ENCODE results near the gene ADAMTS9. TPM values are rescaled to one million over a fixed set of nuclear protein-coding genes. Genes with fewer than 3 reads are reported as not detected.
A peak's percentile ranks its signal among the peaks of the same experiment; 100 is the strongest.

The ADAMTS9 gene
- total and polyA plus RNA-seq, 2 of the 13 experiments (the other 11 are each of a cell fraction or from before 2014, with no cell fraction given): 0.02 to 0.09 TPM

DNA sequence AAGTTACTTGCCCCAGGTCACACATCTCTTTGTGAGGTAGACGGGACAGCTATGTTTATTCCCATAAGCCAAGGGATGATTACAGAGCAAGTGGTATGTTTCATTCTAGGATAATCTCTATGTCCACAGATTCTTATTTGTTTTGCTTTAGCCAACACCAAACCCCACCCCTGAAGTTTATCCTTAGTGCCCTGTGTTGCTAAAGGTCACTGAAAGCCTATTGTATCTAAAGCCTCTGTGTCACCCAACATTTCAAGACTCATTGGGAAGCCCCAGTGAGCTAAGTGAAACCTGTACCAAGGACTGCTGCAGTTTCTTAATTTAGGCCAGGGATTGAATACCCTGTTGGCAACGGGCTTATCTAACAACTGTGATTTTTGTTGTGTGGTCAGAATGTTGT lies 135.6 kb downstream of the ADAMTS9 start (continued):
- TF ChIP-seq ZBTB2 (CRISPR knock-in tag; IDR thresholded peaks at IDR 0.05; ENCODE audit: low read depth): no peak
- TF ChIP-seq, protein P1, sequence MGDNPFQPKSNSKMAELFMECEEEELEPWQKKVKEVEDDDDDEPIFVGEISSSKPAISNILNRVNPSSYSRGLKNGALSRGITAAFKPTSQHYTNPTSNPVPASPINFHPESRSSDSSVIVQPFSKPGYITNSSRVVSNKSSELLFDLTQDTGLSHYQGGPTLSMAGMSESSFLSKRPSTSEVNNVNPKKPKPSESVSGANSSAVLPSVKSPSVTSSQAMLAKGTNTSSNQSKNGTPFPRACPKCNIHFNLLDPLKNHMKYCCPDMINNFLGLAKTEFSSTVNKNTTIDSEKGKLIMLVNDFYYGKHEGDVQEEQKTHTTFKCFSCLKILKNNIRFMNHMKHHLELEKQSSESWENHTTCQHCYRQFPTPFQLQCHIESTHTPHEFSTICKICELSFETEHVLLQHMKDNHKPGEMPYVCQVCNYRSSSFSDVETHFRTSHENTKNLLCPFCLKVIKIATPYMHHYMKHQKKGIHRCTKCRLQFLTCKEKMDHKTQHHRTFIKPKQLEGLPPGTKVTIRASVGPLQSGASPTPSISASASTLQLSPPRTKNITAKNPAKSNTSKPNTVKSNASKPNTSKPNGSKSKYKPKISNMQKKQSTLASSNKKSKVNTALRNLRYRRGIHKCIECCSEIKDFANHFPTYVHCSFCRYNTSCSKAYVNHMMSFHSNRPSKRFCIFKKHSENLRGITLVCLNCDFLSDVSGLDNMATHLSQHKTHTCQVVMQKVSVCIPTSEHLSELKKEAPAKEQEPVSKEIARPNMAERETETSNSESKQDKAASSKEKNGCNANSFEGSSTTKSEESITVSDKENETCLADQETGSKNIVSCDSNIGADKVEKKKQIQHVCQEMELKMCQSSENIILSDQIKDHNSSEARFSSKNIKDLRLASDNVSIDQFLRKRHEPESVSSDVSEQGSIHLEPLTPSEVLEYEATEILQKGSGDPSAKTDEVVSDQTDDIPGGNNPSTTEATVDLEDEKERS (CRISPR knock-in tag; IDR thresholded peaks at IDR 0.05): no peak
- TF ChIP-seq ISL2 (CRISPR knock-in tag; IDR thresholded peaks at IDR 0.05): no peak
- TF ChIP-seq DNMT1 (CRISPR knock-in tag; IDR thresholded peaks at IDR 0.05): no peak
- TF ChIP-seq, protein P2, sequence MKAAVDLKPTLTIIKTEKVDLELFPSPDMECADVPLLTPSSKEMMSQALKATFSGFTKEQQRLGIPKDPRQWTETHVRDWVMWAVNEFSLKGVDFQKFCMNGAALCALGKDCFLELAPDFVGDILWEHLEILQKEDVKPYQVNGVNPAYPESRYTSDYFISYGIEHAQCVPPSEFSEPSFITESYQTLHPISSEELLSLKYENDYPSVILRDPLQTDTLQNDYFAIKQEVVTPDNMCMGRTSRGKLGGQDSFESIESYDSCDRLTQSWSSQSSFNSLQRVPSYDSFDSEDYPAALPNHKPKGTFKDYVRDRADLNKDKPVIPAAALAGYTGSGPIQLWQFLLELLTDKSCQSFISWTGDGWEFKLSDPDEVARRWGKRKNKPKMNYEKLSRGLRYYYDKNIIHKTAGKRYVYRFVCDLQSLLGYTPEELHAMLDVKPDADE (CRISPR knock-in tag; IDR thresholded peaks at IDR 0.05): no peak
- no peak for TF ChIP-seq NFYB (CRISPR knock-in tag; IDR thresholded peaks at IDR 0.05)
- TF ChIP-seq ZNF740 (CRISPR knock-in tag; IDR thresholded peaks at IDR 0.05): no peak
- no peak for TF ChIP-seq HDAC1 (CRISPR knock-in tag; IDR thresholded peaks at IDR 0.05)
- TF ChIP-seq RERE (CRISPR knock-in tag; IDR thresholded peaks at IDR 0.05; ENCODE audit: low read depth): 0 out of 2 replicates have a peak, but pooled peaks have one; percentile 50
- TF ChIP-seq HHEX (CRISPR knock-in tag; IDR thresholded peaks at IDR 0.05): peak; percentile 88
- no peak for TF ChIP-seq HOXA7 (CRISPR knock-in tag; IDR thresholded peaks at IDR 0.05)
- TF ChIP-seq CBX2 (IDR thresholded peaks at IDR 0.05; ENCODE audit: low read depth, low read length): no peak
- TF ChIP-seq CBX2 (CRISPR knock-in tag; IDR thresholded peaks at IDR 0.05; ENCODE audit: low read depth): no peak
- TF ChIP-seq NR2F2 (IDR thresholded peaks at IDR 0.05; ENCODE audit: borderline replicate concordance, low read depth): peak; percentile 69
- TF ChIP-seq ZFP36L2 (CRISPR knock-in tag; IDR thresholded peaks at IDR 0.05): no peak
- TF ChIP-seq MED1 (CRISPR knock-in tag; IDR thresholded peaks at IDR 0.05): no peak
- TF ChIP-seq EEA1 (CRISPR knock-in tag; IDR thresholded peaks at IDR 0.05; ENCODE audit: borderline replicate concordance): no peak
- peak; percentile 62; the same call in 1 of the 2 replicates for TF ChIP-seq TBX3 (IDR thresholded peaks at IDR 0.05; ENCODE audit: borderline replicate concordance)
- TF ChIP-seq REPIN1 (CRISPR knock-in tag; IDR thresholded peaks at IDR 0.05; ENCODE audit: borderline replicate concordance, low read depth): no peak
- TF ChIP-seq ZNF274 (CRISPR knock-in tag; IDR thresholded peaks at IDR 0.05): no peak
- no peak for TF ChIP-seq KAT8 (CRISPR knock-in tag; IDR thresholded peaks at IDR 0.05)
